ENCODE data around the gene ASAP3. TPM values are rescaled to one million over a fixed set of nuclear protein-coding genes. Genes with fewer than 3 reads are reported as not detected.
"Not testable (repeated sequence)": the region's sequence is repeated elsewhere in the genome, so short reads cannot be mapped to it uniquely, and the experiment has no call there.

Gene ASAP3
- total RNA-seq, 1 donor from 2014 or later = 44.4 TPM

- no peak for DNase-seq (ENCODE audit: low spot score)
Observed at GRCh38 chr1:23395849-23396248, 88.1 kb downstream of the ASAP3 start.

GRCh38 chr1:23395154-23395724, 88.7 kb downstream of the ASAP3 start:
- DNase-seq (ENCODE audit: low spot score) = no peak

- peak; percentile 80 for DNase-seq (ENCODE audit: low spot score)
Observed at GRCh38 chr1:23394684-23395083, 89.3 kb downstream of the ASAP3 start.

- no peak for DNase-seq (ENCODE audit: low spot score)
Observed at GRCh38 chr1:23394181-23394580, 89.8 kb downstream of the ASAP3 start.

GRCh38 chr1:23393706-23394105, 90.3 kb downstream of the ASAP3 start:
- DNase-seq (ENCODE audit: low spot score) = no peak

- no peak for DNase-seq (ENCODE audit: low spot score)
Observed at GRCh38 chr1:23392125-23392855, 91.7 kb downstream of the ASAP3 start.

DNA sequence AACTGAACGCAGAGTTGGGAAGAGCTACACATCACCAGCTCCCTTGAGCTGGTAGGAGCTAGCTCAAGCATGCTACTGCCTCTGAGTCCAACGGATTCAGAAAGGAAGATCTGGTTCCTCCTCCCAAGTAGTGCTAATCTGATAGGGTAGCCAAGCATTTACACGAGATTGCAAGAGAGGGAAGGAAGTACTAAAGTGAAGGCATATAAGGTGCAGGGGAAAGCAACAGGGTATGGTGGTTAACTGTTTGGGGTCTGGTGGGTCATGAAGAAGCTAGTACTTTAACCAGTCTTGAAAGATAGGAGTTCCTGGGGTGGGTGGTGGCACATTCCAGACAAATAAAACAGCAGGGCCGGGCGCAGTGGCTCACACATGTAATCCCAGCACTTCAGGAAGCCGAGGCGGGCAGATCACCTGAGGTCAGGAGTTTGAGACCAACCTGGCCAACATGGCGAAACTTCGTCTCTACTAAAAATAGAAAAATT, 94.1 kb downstream of the ASAP3 start:
- DNase-seq (ENCODE audit: low spot score) = no peak

DNA sequence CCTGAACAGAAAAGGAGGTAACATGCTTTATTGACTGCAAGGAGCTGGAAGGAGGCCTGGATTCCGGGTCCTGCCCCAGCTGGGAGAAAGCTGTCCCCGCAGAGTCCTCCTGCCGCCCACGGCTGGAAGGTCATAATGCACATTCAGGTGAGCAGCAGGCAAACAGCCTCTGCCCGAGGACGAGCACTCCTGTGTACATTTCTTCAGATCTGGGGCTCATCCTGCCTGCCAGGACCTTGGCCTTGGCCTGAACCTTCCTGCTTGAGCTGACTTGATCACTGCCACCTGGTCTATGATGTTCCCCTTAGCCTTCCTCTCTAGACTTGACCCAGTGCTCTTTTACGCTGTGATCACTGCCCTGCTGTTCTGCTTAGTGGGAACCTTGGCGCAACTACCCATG, 96.5 kb downstream of the ASAP3 start:
- DNase-seq (ENCODE audit: low spot score) = no peak

- DNase-seq (ENCODE audit: low spot score) = no peak
Observed at GRCh38 chr1:23385119-23385621, 98.8 kb downstream of the ASAP3 start.

DNA sequence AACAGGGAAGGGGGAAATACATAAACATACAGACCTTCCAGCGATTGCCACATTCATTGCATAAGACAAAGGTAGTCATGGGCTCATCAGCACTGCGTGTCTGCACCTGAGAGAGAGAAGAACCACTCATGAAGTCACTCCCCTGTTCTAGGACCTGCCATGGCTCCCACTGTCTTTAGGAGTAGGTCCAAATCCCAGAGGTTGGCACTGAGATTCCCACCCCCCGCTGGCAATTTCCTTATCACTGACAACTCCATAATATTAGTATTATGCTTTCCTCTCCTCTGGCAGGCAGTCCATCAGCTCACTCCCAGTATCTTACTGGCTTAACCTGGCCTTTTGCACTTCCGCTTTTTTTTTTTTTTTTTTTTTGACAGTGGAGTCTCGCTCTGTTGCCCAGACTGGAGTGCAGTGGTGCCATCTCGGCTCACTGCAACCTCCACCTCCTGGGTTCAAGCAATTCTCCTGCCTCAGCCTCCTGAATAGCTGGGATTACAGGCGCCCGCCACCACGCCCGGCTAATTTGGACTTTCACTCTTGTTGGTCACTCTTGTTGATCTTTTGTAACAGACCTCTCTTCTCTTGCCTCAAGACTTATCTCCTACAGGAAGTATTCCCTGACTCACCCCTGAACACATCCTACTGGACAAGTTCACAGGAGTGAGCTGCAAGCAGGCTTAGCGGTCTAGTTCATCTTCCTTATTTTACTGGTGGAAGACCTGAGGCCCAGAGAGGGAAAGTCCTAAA, 99.5 kb downstream of the ASAP3 start:
- DNase-seq (ENCODE audit: low spot score) = no peak

DNA sequence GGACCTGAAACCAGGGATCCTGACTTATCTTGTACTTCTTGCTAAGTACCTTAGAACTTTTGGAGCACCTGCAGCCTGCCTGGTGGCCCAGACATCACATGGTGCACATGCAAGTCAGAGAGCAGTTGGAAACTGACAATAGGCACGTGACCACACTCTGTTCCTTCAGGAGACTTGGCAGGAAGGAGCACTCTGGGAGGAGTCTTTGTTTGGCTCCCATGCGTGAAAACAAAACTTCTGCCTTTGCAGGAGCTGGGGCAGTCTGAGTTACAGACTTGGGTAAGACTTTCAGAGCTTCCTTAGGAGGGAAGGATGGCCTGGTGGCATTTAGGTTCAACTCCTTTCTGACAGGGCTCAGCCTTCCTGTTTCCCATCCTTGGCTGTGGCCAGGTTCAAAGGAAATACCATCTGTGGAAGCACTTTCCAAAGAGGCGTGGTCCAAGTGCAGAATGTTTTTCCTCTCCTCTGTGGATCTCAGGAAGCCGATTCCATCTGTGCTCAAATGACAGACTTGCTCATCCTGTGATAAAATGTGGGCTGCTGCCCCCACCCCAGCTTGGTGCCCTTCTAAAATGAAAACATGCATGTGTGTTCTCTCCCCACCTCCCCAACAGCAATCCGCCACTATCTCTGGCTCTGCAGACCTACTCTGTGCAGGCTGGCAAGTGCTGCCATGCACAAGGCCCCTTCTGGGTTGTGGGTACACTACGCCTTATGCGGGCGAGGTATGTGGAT, 100.2 kb downstream of the ASAP3 start:
- DNase-seq (ENCODE audit: low spot score) = no peak

- DNase-seq (ENCODE audit: low spot score) = no peak
Observed at GRCh38 chr1:23381233-23381885, 102.6 kb downstream of the ASAP3 start.

GRCh38 chr1:23380719-23381118, 103.3 kb downstream of the ASAP3 start:
- DNase-seq (ENCODE audit: low spot score) = no peak

GRCh38 chr1:23380236-23380635, 103.7 kb downstream of the ASAP3 start:
- DNase-seq (ENCODE audit: low spot score) = not testable (repeated sequence)

Other genes with a start within 250 kb of the ASAP3 start
- 164 TPM for gene HNRNPR, start 139.9 kb downstream of the ASAP3 start, total RNA-seq
- gene ZNF436, start 114.3 kb downstream of the ASAP3 start, total RNA-seq = 40.2 TPM
- 50.2 TPM for gene TCEA3, start 59.4 kb downstream of the ASAP3 start, total RNA-seq
- 0.52 TPM for gene E2F2, start 47.1 kb upstream of the ASAP3 start, total RNA-seq
- gene ID3, start 75.3 kb upstream of the ASAP3 start, total RNA-seq = 81.0 TPM
- gene RPL11, start 207.6 kb upstream of the ASAP3 start, total RNA-seq = 1,350 TPM